ENCODE measurements around the gene RTN4R.
A peak's percentile ranks its signal among the peaks of the same experiment; 100 is the strongest.

Gene RTN4R

DNA sequence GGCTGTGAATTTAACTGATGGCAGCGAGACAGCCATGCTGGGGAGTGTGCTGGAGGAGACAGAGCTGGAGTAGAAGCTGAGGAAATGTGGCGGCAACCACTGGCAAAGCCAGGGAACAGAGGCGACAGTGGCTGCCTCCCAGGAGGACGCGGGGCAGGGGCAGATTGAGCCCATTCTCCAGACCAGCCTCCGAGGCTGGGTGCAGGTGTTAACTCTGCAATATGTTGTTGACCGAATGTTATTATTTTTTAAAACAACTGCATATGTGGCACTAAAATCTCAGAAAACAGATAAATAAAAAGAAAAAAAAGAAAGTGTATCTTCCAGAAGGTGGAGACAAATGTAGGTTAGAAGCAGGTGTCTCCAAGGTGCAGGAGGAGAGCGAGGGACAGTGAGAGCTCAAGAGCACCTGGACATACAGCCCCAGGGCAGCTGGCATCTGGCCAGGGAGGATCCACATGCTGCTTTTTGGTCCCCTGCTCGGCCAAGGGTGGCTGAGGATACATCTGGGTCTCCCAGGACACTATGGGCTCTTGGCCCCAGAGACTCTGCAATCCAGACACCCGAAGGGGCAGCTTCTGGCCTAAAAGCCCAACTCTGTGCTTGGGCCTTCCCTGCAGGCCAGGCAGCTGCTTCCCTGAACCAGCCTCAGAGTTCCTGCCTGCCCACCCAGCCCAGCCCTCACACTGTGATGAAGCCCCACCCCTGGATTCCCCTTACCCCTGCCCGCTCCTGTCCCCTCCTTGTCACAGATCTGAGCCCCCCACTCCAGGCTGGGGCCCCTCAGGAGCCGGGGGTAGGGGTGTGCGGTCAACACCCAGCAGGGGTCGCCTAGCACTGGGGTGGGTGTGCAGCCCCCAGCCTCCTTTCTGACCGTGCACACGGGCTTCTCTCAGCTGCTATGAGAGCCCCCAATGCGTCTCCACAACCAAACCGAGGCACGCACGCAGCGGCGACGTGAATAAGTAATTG, 12.9 kb downstream of the RTN4R start:
- no peak for DNase-seq

DNA sequence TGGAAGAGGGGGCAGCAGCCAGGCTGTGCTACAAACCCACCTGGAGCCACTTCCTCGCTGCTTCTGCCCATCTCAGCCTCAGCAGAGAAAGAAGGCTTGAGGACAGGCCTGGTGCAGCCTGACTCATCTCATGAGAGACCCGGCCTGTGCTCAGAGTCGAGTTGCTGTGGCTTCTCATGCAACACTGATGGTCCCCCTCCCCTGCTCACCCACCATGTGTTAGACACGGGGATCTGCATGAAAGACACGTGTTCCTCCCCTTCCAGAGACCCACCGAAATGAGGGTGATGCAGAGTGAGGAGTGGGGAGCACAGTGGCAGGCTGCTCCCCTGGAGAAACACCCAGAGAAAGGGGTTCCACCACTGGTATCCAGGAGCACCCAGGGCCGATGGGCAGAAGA, 15.0 kb downstream of the RTN4R start:
- no peak for DNase-seq

DNA sequence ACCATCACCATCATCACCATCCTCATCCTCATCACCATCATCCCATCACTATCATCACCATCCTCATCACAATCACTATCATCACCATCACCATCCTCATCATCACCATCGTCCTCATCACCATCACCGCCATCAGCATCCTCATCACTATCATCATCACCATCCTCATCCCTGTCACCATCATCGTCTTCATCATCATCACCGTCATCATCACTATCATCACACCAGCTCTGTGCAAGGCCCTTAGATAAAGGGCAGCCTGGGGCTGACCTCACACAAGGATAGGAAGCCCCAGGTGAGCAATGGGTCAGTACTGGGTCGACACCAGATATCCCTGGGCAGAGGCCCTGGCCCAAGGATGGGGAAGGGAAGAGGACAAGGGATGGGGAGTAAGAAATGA, 16.1 kb downstream of the RTN4R start:
- no peak for DNase-seq

DNA sequence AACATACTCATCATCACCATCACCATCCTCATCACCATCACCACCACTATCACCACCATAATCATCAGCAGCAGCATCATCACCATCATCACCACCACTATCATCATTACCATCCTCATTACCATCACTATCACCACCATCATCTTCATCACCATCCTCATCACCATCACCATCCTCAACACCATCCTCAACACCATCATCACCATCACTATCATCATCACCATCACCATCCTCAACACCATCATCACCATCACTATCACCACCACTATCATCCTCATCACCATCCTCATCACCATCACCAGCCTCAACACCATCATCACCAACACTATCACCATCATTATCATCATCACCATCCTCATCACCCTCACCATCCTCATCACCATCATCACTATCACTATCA, 16.6 kb downstream of the RTN4R start:
- no peak for DNase-seq

DNA sequence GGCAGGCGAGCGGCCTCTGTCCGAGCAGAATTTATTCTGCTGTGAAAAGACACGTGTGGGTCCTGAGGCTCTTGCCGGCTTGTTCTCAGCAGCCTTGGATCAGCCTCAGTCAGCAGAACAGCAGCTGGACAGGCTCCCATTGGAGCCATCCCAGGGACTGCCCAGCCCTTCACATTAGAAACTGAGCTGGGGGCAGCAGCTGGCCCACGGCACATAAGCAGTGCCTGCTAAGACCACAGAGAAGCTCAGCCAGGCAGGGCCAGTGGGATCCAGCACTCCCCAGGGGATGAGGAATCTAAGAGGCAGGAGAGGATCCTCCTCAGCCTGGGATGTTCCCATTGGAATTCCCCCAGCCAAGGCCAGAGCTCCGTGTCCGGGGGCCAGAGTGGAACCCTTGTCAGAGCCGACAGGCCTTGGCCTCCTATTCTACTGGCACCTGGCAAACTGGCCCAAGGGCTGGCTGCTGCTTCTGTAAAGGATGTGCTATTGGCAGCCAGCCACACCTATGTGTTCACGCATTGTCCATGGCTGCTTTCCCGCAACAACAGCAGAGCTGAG, 18.2 kb downstream of the RTN4R start:
- DNase-seq = peak; percentile 19

DNA sequence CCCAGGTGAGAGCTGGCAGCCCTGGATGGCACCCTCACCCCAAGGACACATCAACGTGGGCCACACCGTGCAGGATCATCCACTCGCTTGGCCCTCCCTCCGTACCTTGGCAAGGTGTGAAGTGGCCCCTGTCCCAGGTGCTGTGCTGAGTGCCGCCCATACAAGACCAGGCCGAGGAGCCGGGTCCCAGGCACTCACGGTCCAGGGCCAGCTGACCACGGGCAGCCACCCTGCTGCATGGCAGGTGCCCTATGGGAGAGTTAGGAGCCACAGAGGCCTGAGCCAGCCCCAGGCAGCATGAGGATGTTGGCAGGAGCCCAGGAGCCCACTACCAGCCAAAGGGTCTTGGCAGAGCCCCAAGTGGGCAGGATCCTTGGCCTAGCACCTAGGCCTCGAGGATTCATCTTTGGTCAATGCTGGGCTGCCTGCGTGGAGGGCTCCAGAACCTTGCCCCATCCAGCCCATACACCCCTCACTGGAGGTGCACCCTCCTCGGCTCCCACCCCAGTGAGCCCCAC, 19.6 kb downstream of the RTN4R start:
- DNase-seq = peak; percentile 59

DNA sequence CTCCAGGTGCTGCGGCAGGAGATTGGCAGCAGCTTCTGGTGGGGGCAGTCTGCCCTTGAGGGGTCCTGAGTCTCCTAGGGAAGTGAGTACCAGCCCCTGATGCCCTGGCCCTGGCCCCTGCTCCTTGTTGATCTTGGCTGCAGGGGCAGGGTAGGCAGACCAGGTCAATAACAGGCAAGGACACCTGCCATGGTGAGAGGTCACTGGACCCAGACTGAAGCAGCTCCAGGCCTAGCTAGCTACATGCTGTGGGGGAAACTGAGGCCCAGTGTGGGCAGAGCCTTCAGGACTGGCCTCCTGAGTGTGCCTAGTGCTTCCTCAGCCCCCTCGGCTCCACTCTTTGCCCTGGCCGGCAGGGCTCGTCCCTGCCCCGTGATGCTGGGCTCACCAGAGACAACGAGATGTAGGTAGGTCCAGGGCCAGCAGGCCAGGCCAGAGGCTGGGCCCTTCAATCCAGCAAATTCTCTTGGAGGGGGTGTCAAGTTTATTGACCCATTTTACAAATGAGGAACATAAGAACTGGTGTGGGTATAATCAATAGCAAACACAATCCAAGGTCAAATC, 20.4 kb downstream of the RTN4R start:
- no peak for DNase-seq

DNA sequence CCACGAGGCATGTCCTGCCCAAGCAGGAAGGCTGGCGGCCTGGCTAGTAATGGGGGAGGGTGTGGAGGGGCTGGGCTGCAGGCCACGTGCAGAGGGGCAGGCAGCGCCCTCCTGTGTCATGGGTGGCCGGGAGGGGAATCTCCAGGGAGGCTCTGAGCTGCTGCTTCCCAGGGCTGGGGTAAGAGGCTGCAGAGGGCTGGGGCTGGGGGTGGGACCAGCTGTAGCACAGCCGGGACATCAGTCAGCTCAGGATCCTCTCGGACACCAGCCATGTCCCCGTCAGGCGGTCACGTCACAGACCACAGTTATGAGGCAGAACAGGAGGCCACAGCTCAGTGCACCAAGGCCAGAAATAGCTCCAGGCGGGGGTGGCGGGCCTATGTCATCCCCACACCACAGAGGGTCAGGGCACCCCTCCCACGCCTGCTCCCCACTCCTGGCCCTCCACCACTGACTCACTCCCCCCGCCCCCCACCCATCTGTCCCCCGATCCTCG, 21.1 kb downstream of the RTN4R start:
- DNase-seq = no peak

DNA sequence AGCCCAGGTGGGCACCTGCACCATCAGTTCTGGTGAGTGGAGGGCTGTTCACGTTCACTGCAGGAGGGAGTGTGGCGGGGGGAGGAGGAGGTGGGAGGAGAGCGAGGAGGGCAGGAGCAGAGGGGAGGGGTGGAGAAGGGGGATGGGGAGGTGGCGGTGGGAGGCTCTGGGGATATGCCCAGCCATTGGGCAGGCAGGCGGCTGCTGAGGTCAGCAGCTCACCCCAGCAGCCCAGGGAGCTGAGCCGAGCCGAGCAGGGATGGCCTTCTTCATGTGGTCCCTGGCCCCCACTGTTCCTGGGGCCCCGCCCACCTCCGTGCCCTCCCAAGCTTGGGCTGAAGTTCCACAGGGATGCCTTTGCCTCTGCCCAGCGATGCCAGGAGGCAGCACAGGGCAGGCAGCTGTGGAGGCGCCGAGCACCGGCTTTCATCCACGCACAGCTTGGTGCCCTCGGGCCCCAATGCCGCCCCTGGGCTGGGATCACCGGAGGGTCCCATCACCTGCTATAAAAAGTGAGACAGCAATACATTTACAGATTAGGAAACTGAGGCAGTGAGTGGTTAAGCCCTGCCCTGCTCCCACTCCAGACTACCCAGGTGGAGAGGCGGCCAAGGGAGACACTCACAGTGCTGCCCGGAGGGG, 21.6 kb downstream of the RTN4R start:
- no peak for DNase-seq

DNA sequence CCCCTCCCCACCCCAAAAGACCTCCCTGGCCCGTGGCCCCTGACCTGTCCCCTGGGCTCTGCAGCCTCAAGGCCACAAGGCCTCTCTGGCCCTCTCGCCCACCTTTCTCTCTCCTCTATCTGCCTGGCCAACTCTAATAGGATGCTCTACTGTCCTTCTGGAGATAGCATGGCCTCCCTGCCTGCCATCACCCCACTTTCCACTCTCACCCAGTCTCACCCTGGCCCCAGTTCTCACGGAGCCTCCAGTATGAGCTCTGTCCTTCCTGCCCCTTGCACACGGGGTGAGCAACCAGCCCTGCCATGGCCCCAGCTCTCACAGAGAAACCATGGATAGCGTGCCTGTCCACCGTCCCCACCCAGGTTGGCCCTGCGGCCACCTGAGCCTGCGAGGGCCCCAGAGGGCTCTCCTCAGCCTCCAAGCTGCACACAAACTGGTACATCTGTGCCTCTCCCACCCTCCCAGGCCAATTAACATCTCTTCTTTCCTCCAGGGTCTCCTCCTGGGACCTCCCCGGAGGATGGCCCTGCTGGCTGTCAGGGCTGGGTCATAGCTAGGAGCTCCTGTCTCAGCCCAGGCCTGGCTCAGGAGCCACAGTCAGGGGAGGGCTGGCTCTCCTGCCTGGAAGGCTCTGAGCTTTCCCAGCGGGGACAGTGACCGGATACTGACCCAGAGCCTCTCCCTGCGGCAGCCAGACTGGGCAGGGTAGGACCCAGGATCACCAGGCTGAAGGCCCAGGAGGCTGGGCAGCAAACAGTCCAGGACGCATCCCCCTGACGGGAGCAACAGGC, 22.3 kb downstream of the RTN4R start:
- DNase-seq = no peak

DNA sequence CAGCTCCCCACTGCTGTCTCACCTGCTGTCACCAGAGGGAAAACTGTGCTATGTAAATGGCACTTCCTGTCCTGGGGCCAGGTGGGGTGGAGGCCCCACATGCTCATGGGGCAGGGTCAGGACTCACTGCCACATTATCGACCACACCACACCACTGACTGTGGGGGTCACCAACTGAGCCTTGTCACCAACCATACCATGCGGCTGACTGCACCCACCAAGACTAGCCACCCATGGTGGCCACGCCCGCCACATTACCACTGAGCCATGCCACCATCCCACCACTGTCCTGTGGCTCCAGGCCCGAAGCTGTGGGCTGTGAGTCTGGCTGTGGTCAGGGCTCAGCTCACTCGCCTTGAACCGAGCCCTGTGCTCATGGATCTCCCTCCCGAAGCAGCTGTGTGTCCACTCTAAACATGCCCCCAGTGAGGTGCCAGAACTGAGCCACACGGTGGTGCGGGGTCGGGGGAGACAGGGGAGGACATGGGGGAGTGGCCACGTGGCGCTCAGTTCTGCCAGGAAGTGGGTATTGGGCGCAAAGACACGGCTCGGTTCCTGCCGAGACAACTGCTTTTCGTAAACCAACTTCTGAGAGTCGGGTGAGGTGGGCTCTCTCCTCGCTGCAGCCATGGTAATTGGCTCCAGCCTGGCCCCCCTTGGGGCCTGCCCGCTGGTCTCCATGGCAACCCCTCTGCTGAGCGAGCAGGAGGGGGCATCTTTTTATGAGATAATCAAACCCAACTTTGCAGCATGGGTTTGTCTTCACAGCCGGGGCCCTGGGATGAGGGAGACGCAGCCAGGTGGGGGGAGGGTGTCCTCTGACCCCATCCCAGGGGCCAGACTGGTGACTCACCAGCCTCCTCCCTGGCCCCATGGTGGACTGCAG, 23.2 kb downstream of the RTN4R start:
- DNase-seq = no peak

DNA sequence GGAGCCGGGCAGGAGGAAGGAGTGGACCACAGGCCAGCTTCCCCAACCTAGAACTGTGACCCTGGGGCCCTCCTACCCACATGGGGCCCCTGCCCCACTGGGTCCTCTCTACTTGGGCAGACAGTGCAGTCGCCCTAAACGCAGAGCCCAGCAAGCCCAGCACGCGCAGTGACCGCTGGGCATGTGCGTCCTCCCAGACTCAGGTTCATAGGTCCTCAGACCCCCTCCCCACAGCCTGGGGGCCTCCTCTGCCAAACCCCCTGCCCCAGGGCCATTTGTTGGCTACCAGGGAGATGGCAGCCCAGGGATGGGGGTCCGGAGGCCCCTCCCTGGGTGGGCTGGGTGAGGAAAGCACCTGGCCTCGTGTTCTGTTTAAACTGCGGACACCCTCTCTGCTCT, 23.9 kb downstream of the RTN4R start:
- no peak for DNase-seq

DNA sequence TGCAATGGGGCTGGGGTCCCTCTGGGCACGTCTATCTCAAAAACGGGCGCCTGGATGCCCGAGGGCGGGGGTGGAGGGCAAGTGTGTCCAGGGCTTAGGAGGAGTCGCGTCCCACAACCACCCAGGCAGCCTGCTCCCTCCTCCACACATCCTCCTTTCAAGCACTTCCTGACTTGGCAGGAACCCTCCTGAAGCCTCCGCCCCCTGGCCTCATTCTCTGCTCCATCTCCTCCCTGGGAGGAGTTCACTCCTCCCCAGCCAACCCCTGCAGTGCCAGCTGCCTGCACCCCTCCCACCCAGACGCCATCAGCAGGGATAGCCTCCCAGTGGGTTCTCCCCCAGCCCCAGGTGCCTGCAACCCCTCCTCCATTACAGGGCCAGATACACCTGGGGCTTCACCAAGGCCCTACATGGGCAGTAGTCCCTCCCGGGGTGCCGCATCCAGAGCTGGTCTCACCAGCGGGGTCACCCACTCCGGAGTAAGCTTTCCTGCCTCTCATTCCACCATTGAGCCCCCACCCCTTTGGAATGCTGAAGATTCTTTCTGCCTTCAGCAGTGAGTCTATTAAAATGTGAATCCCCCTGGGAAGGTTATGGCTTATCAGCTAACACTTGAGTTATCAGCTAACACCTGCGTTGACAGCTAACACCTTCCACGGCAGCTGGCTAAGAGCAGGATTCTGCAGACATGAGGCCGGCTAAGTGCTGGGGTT, 24.4 kb downstream of the RTN4R start:
- DNase-seq = peak; percentile 70

DNA sequence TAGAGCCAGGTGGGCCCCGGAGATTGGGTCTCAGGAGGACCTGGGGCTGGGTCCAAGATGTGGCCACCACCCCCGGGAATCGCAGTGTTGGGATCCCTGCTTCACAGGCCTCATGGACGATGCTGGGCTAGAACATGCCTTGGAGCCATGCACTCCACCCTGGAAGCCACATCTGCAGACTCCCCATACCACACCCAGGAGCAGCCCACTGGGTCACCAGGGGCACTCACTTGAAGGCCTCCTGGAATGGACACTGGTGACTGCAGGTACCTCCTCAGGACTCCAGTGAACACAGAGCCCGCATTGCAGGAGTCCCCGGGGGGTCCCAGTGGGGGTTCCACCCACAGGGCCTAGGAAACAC, 25.0 kb downstream of the RTN4R start:
- no peak for DNase-seq

DNA sequence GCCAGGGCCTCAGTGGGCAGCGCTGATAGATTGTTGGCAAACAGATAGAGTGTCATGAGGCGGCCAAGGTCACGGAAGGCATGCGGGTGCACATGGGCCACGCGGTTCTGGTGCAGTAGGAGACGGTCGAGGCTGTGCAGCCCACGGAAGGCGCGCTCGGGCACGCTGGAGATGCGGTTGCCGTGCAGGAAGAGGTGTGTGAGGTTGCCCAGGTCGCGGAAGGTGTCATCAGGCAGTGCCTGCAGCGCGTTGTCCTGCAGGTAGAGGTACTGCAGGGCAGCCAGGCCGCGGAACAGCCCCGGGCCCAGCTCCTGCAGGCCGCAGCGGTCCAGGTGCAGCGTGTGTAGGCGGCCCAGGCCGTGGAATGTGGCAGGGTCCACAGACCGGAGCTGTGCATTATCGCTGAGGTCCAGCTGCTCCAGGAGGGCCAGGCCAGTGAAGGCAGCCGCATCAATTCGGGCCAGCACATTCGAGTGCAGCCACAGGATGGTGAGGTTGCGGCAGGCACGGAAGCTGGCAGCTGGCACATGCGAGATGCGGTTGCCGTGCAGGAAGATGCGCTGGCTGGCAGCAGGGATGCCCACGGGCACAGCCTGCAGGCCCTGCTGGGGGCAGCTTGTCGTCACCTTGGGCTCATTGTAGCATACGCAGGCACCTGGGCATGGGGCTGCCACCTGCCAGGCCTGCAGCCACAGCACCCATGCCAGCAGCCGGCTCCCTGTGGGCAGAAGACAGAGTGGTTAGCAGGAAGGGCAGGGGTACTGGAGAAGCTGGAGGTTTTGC, 25.5 kb downstream of the RTN4R start:
- no peak for DNase-seq

DNA sequence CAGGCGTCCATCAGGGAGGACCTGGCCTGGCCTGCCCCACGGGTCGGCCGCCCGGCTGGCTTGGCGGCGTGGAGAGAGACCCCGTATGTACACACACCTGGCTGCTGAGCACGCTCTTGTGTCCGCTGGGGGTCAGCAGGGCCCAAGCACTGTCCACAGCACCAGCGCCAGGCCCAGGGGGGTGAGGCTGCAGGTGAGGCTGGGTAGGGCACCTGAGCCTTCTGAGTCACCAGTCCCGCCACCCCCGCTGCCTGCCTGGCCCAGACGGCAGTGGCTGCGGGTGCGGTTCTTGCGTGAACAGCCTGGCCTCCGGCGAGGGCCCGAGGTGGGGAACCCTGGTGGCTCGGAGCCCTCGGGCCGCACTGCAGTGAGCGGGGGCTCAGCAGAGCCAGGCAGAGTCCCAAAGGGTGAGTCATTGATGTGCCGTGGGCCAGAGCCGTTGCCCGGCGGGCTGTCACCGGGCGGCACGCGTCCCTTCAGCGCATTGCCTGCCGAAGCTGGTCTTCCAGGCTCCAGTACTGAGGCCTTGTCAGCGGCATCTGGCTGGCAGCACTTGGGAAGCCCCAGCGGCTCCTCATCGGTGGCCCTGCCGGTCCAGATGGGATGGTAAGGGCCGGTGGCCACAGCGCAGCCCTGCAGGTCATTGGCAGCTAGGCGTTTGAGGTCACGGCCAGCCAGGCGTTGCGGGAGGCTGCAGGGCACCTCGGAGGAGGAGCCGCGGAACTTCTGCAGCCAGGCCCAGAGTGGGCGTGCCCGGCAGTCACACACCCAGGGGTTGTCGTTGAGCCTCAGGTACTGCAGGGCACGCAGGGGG, 26.3 kb downstream of the RTN4R start:
- DNase-seq = no peak

DNA sequence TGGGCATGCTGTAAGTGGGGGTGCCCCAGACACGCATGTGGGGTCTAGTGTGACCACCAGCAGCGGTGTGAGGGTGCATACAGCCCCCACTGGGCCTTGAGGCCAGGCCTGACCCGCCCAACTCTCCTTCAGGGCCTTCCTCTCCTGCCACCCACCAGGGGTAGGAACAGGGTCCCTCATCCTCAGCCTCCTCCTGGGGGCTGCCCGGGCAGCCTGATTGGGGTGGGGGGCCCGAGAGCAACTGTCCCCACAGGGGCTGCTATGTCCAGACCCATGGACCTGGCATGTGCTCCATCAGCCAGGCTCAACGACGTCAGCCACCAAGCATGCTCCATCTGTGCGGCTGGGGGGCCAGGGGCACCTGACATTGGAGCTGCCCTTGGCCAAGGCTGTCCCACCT, 27.2 kb downstream of the RTN4R start:
- DNase-seq = no peak

DNA sequence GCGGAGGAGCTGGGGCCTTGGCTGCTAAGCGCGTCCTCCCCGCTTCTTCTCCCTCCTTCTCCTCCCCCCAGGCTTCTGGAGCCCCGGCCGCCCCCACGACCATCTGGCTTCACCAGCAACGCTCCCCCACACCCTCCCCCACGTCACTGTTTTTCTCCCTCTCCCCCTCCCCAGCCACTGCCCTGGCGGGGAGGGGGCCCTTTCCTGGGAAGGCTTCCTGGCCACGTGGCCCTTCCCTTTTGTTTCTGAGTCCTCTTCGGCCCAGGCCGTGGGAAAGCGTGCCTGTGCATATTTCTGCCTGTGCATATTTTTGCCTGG, 27.7 kb downstream of the RTN4R start:
- no peak for DNase-seq
